NB4 (cell line): ENCODE measurements around the gene ACSL6.

Experiments used
- DNase-seq: peaks from one replicate; pipeline ENCODE4 v3.0.0; 2010; ENCODE audit warnings: low read depth
- H3K4me3 ChIP-seq: one replicate; pipeline ENCODE4 v1.5.1; 2011; ENCODE audit warnings: mild to moderate bottlenecking, low read depth, low read length, moderate library complexity
- CTCF ChIP-seq: IDR thresholded peaks from one replicate; pipeline ENCODE4 v1.5.1; 2012; ENCODE audit warnings: low read depth, low read length
- MAX ChIP-seq: IDR thresholded peaks from 2 replicates; pipeline ENCODE4 v1.6.1; 2011; ENCODE audit warnings: low read depth, low read length
- MYC ChIP-seq: IDR thresholded peaks from 2 replicates; pipeline ENCODE4 v1.6.1; 2011; ENCODE audit warnings: low read depth, low read length
- POLR2A ChIP-seq: IDR thresholded peaks from 2 replicates; pipeline ENCODE4 v1.6.1; 2011; ENCODE audit warnings: mild to moderate bottlenecking; ENCODE audit not compliant: insufficient read length; ENCODE audit errors: extremely low read depth

ACSL6 gene

GRCh38 chr5:132049093-132049492, 37.6 kb upstream of the ACSL6 start:
- H3K4me3 ChIP-seq: no peak overlapping the region
- DNase-seq: peak; percentile 61
- TF ChIP-seq CTCF: no peak
- no peak for TF ChIP-seq POLR2A
- TF ChIP-seq MYC: no peak
- peak; percentile 53; the same call in 1 of the 2 replicates for TF ChIP-seq MAX

GRCh38 chr5:132046880-132047299, 35.4 kb upstream of the ACSL6 start:
- no peak overlapping the region for H3K4me3 ChIP-seq
- DNase-seq: no peak
- TF ChIP-seq MYC (no peak), CTCF (no peak), MAX (no peak), POLR2A (no peak)

- no peak overlapping the region for H3K4me3 ChIP-seq
- TF ChIP-seq CTCF: no peak
- no peak for TF ChIP-seq MYC
- no peak for TF ChIP-seq MAX
- no peak for TF ChIP-seq POLR2A
- peak; percentile 38 for DNase-seq
Measured at GRCh38 chr5:132044207-132044606, 32.7 kb upstream of the ACSL6 start.

- DNase-seq: no peak
Measured at GRCh38 chr5:132037353-132037752, 25.9 kb upstream of the ACSL6 start.

GRCh38 chr5:132033122-132033521, 21.7 kb upstream of the ACSL6 start:
- DNase-seq: no peak
- H3K4me3 ChIP-seq: no peak overlapping the region
- TF ChIP-seq POLR2A: no peak

More at GRCh38 chr5:132037353-132037752, 25.9 kb upstream of the ACSL6 start:
- no peak overlapping the region for H3K4me3 ChIP-seq
- TF ChIP-seq CTCF: no peak
- TF ChIP-seq MYC: no peak
- no peak for TF ChIP-seq MAX
- no peak for TF ChIP-seq POLR2A

DNA sequence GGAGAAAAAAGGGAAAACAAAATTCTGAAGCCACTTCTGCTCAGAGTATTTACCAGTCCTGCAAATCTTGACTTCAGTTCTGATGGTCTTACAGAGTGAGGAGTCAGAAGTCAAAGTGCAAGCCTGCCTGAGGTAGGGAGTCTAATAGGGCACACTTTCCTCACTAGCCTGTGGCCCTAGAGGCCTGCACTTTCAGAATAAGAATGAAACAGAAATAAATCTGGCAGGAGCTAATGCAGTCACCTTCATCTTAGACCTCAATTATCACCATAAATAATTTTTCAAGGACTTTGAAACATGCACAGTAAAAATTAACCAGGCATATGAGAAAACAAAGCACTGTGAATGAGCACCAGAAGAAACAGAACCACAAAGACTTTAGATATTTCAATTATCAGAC, 20.7 kb upstream of the ACSL6 start:
- no peak for DNase-seq
- no peak overlapping the region for H3K4me3 ChIP-seq
- TF ChIP-seq POLR2A (no peak), CTCF (no peak), MYC (no peak), MAX (no peak)
